RWPE1 (cell line): Measurements from ENCODE around the gene KRT35.
A peak's percentile ranks its signal among the peaks of the same experiment; 100 is the strongest.

Experiments
- CTCF ChIA-PET: fragments of 350-600 bp; sonication (Branson Sonifier 250); formaldehyde crosslinking; extraction: SDS; loops from one replicate; lab custom pipeline; 2021; lab: Yijun Ruan, JAX
- POLR2A ChIA-PET: fragments of 400-600 bp; formaldehyde crosslinking; extraction: SDS; loops from one replicate; lab custom pipeline; 2020; ENCODE audit warnings: antibody characterized with exemption; ENCODE audit not compliant: low non-redundant PET; lab: Yijun Ruan, JAX
- DNase-seq: peaks from one replicate; pipeline ENCODE4 v3.0.0; 2012; ENCODE audit warnings: low spot score
- H3K27ac ChIP-seq: fragments of 450-650 bp; 2 replicates; pipeline ENCODE4 v1.5.1; 2017
- TF ChIP-seq, protein P1 (sequence below): fragments of 450-650 bp; conservative IDR thresholded peaks from 2 replicates; pipeline ENCODE4 v1.5.1; 2017; ENCODE audit warnings: low read depth, mild to moderate bottlenecking

KRT35 gene

DNA sequence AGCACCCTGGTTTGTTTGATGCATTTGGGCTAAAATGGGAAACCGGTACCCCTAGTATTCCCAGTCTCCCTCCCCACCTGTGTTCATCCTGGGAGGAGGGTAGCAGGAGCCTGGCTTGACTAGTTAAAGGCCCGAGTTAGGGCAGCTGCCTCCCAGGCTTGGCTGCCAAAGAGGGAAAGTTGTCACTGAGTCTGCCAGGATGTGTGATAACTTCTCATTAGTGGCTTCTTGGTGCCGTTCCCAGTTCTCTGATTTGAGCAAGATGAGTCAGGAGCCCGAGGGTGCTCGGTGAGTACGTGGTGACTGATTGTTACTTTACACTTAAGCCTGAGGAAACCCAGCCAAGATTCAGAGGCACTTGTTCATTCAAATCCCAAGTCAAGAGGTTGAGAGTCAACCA is 16.3 kb downstream of the KRT35 start:
- DNase-seq, result peak; percentile 95
- ChIA-PET POLR2A (no interaction called here), CTCF (no interaction called here)
- peak overlapping the region; percentile 78 for H3K27ac ChIP-seq
- TF ChIP-seq, protein P1, sequence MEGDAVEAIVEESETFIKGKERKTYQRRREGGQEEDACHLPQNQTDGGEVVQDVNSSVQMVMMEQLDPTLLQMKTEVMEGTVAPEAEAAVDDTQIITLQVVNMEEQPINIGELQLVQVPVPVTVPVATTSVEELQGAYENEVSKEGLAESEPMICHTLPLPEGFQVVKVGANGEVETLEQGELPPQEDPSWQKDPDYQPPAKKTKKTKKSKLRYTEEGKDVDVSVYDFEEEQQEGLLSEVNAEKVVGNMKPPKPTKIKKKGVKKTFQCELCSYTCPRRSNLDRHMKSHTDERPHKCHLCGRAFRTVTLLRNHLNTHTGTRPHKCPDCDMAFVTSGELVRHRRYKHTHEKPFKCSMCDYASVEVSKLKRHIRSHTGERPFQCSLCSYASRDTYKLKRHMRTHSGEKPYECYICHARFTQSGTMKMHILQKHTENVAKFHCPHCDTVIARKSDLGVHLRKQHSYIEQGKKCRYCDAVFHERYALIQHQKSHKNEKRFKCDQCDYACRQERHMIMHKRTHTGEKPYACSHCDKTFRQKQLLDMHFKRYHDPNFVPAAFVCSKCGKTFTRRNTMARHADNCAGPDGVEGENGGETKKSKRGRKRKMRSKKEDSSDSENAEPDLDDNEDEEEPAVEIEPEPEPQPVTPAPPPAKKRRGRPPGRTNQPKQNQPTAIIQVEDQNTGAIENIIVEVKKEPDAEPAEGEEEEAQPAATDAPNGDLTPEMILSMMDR, result no peak

DNA sequence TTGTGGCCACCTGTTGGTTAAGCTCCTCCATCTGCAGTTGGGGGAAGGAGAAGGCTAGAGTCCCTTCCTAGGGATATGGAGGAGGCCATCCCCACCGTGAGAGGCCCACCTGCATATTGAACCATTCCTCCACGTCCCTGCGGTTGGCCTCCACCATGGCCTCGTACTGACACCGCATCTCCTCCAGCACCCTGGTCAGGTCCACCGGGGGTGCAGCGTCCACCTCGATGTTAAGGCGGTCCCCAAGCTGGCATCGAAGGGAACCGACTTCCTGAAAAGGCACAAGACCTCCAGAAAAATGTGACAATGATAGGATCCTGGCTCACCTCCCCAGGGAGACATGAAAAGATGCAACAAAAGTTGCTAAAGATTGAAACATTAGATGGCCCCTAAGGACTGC is 16.8 kb downstream of the KRT35 start:
- no peak for DNase-seq
- peak overlapping the region; percentile 78 for H3K27ac ChIP-seq
- ChIA-PET CTCF (no interaction called here), POLR2A (no interaction called here)
- TF ChIP-seq, protein P1, result no peak

DNA sequence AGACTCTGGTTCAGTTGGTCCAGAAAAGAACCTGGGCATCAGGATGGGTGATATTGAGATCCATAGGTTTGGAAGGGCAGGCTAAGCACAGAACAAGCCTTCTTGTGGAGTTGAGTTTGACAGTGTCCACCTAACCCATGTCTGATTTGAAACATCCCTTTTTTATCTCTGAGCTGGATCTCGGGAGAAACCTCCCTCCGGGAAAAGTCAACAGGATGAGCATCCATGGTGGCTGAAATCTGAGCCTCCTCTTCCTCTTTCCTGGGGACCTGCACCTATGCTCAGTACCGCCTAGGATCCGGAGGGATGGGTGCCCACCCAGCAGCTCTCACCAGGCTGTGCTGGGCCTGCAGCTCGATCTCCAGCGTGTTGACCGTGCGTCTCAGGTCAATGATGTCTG is 17.2 kb downstream of the KRT35 start:
- peak overlapping the region; percentile 78 for H3K27ac ChIP-seq
- no peak for DNase-seq
- TF ChIP-seq, protein P1, result no peak
- ChIA-PET POLR2A (no interaction called here), CTCF (no interaction called here)

GRCh38 chr17:41462705-41463104 is 18.2 kb downstream of the KRT35 start:
- H3K27ac ChIP-seq, result no peak overlapping the region
- TF ChIP-seq, protein P1, result no peak
- ChIA-PET POLR2A (no interaction called here), CTCF (no interaction called here)
- DNase-seq, result no peak

DNA sequence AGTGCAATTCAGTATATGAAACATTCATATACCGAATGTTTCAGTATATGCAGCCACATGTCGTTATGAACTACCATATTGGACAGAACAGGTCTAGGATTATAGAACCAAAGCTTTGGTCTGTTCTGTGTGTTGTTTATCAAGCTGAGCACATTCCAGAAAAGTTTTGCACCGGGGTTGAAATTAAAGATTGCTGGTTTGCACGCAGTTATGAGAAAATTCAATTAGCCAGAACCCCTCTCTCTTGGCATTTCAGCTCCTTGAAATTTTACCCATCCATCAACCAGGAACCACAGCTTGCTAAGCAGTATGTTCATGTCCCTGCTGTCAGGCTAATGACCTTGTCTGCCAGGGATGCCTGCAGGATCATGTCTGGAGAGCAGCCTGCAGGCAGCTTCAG is 23.3 kb downstream of the KRT35 start:
- ChIA-PET POLR2A (no interaction called here), CTCF (no interaction called here)
- TF ChIP-seq, protein P1, result no peak
- no peak overlapping the region for H3K27ac ChIP-seq
- DNase-seq, result no peak

GRCh38 chr17:41456204-41456603 is 24.7 kb downstream of the KRT35 start:
- POLR2A ChIA-PET, result no interaction called here
- no peak overlapping the region for H3K27ac ChIP-seq
- TF ChIP-seq, protein P1, result no peak
- DNase-seq, result no peak
- CTCF ChIA-PET, result no interaction called here

DNA sequence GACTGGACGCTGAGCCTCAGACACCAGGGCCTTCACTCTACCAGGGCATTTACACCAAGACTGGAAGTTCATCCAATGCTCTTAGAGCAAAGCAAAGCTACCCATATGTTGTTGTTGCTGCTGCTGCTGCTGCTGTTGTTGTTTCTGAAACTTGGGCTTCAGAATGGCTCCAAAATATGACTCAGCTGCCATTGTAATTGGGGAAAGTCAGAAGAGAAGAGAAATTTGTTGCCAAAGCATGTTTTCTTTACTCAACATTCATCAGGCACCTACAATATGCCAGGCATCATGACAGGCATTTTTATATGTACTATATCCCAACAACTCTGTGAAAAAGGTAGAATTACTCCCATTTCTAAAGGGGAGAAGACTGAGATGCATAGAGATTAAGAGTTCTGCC is 25.7 kb downstream of the KRT35 start:
- H3K27ac ChIP-seq, result no peak overlapping the region
- ChIA-PET CTCF (interaction anchor here (0.5 kb wide), 1 partner anchor 655 kb away, joined by 3 read pairs; no protein-coding TSS in a partner anchor), POLR2A (no interaction called here)
- TF ChIP-seq, protein P1, result no peak
- no peak for DNase-seq
